GM19035 (cell line): ENCODE results near the gene CDKN1B.
A peak's percentile ranks its signal among the peaks of the same experiment; 100 is the strongest.

Source experiments
- ATAC-seq: cut with Tn5 transposase; IDR thresholded peaks from one replicate; pipeline ENCODE4 v1.9.1; 2021; ENCODE audit not compliant: unreplicated experiment

CDKN1B gene

GRCh38 chr12:12716793-12717585, at the start of gene CDKN1B:
TSS of gene CDKN1B (plus strand) at chr12:12717368. CDS start at chr12:12717840, 472 bp downstream.
- ATAC-seq, result peak; percentile 44

GRCh38 chr12:12668005-12668404, 49.2 kb upstream of the CDKN1B start:
- no peak for ATAC-seq

GRCh38 chr12:12669020-12669419, 48.1 kb upstream of the CDKN1B start:
- ATAC-seq, result no peak

- ATAC-seq, result no peak
Measured at GRCh38 chr12:12671850-12672660, 45.1 kb upstream of the CDKN1B start.

- no peak for ATAC-seq
Measured at GRCh38 chr12:12673296-12673695, 43.9 kb upstream of the CDKN1B start.

- ATAC-seq, result no peak
Measured at GRCh38 chr12:12676605-12677004, 40.6 kb upstream of the CDKN1B start.

- no peak for ATAC-seq
Measured at GRCh38 chr12:12681061-12681765, 36.0 kb upstream of the CDKN1B start.

GRCh38 chr12:12682284-12682683, 34.9 kb upstream of the CDKN1B start:
- ATAC-seq, result no peak

- no peak for ATAC-seq
Measured at GRCh38 chr12:12683136-12683697, 34.0 kb upstream of the CDKN1B start.

GRCh38 chr12:12683725-12684124, 33.4 kb upstream of the CDKN1B start:
- no peak for ATAC-seq

GRCh38 chr12:12684375-12685106, 32.6 kb upstream of the CDKN1B start:
- no peak for ATAC-seq

GRCh38 chr12:12685305-12685704, 31.9 kb upstream of the CDKN1B start:
- no peak for ATAC-seq

- ATAC-seq, result no peak
Measured at GRCh38 chr12:12686472-12686871, 30.7 kb upstream of the CDKN1B start.

- ATAC-seq, result no peak
Measured at GRCh38 chr12:12686925-12687324, 30.2 kb upstream of the CDKN1B start.

- peak; percentile 47 for ATAC-seq
Measured at GRCh38 chr12:12689647-12690300, 27.4 kb upstream of the CDKN1B start.

- peak; percentile 33 for ATAC-seq
Measured at GRCh38 chr12:12691549-12691948, 25.6 kb upstream of the CDKN1B start.

GRCh38 chr12:12693111-12693671, 24.0 kb upstream of the CDKN1B start:
- no peak for ATAC-seq

- ATAC-seq, result peak; percentile 60
Measured at GRCh38 chr12:12696562-12697383, 20.4 kb upstream of the CDKN1B start.

GRCh38 chr12:12699345-12699744, 17.8 kb upstream of the CDKN1B start:
- no peak for ATAC-seq
